ENCODE results near the gene SRSF3. TPM values are rescaled to one million over a fixed set of nuclear protein-coding genes. Genes with fewer than 3 reads are reported as not detected.

The SRSF3 gene
- total RNA-seq, 1 donor from 2014 or later = 455 TPM

- Mint-ChIP-seq H3K4me3 (peak overlapping the region; percentile 97), H3K27ac (peak overlapping the region; percentile 96), H3K9me3 (no peaks in the 10 kb centered on the region), H3K4me1 (ENCODE audit: unreplicated experiment) (peaks cover 27% of the 10 kb centered on the region), H3K27me3 (no peaks in the 10 kb centered on the region), H3K36me3 (peaks cover 4% of the 10 kb centered on the region)
- no peak for DNase-seq (ENCODE audit: extremely low spot score, unreplicated experiment)
- TF ChIP-seq CTCF (conservative IDR thresholded peaks at IDR 0.05) = no peak
Measured at GRCh38 chr6:36547646-36548400, 46.3 kb upstream of the SRSF3 start.

GRCh38 chr6:36548401-36548743 lies 45.8 kb upstream of the SRSF3 start:
- Mint-ChIP-seq H3K9me3 (no peaks in the 10 kb centered on the region), H3K4me3 (peak overlapping the region; percentile 42), H3K27ac (peak overlapping the region; percentile 31), H3K36me3 (peaks cover 4% of the 10 kb centered on the region), H3K27me3 (no peaks in the 10 kb centered on the region), H3K4me1 (ENCODE audit: unreplicated experiment) (peaks cover 27% of the 10 kb centered on the region)
- no peak for DNase-seq (ENCODE audit: extremely low spot score, unreplicated experiment)
- no peak for TF ChIP-seq CTCF (conservative IDR thresholded peaks at IDR 0.05)

GRCh38 chr6:36550473-36551000 lies 43.6 kb upstream of the SRSF3 start:
- Mint-ChIP-seq H3K27ac (no peak overlapping the region), H3K27me3 (no peaks in the 10 kb centered on the region), H3K9me3 (no peaks in the 10 kb centered on the region), H3K4me3 (no peak overlapping the region), H3K4me1 (ENCODE audit: unreplicated experiment) (peaks cover 20% of the 10 kb centered on the region), H3K36me3 (no peaks in the 10 kb centered on the region)
- TF ChIP-seq CTCF (conservative IDR thresholded peaks at IDR 0.05) = no peak
- no peak for DNase-seq (ENCODE audit: extremely low spot score, unreplicated experiment)

GRCh38 chr6:36555750-36556252 lies 38.4 kb upstream of the SRSF3 start:
- no peaks in the 10 kb centered on the region for H3K36me3 Mint-ChIP-seq
- no peak for TF ChIP-seq CTCF (conservative IDR thresholded peaks at IDR 0.05)
- H3K4me1 Mint-ChIP-seq (ENCODE audit: unreplicated experiment) = peaks cover 18% of the 10 kb centered on the region
- H3K27me3 Mint-ChIP-seq = no peaks in the 10 kb centered on the region
- DNase-seq (ENCODE audit: extremely low spot score, unreplicated experiment) = no peak
- no peaks in the 10 kb centered on the region for H3K9me3 Mint-ChIP-seq
- H3K4me3 Mint-ChIP-seq = no peak overlapping the region
- peak overlapping the region; percentile 34 for H3K27ac Mint-ChIP-seq

- H3K27me3 Mint-ChIP-seq = no peaks in the 10 kb centered on the region
- no peak for DNase-seq (ENCODE audit: extremely low spot score, unreplicated experiment)
- H3K4me3 Mint-ChIP-seq = no peak overlapping the region
- no peaks in the 10 kb centered on the region for H3K9me3 Mint-ChIP-seq
- peaks cover 18% of the 10 kb centered on the region for H3K4me1 Mint-ChIP-seq (ENCODE audit: unreplicated experiment)
- no peak overlapping the region for H3K27ac Mint-ChIP-seq
- no peak for TF ChIP-seq CTCF (conservative IDR thresholded peaks at IDR 0.05)
- no peaks in the 10 kb centered on the region for H3K36me3 Mint-ChIP-seq
Measured at GRCh38 chr6:36556281-36556680, 37.9 kb upstream of the SRSF3 start.

All from type B pancreatic cell (in vitro differentiated cells).